Mesenchymal stem cell (in vitro differentiated cells and primary cell): ENCODE measurements around the gene ANKRD40.

Source experiments
- DNase-seq: peaks from one replicate; pipeline ENCODE4 v3.0.0-alpha.2; 2013
- H2AFZ ChIP-seq: one replicate; pipeline ENCODE4 v1.6.1; 2013; ENCODE audit warnings: low read depth, mild to moderate bottlenecking, control low read depth, inconsistent platforms, low read length, moderate library complexity
- H2AK5ac ChIP-seq: 2 replicates; pipeline ENCODE4 v1.6.1; 2013; ENCODE audit warnings: low read length, moderate library complexity, mild to moderate bottlenecking, inconsistent platforms; ENCODE audit not compliant: severe bottlenecking
- H2BK120ac ChIP-seq: one replicate; pipeline ENCODE4 v1.6.1; 2013; ENCODE audit warnings: low read depth, mild to moderate bottlenecking, inconsistent platforms, low read length, moderate library complexity
- H2BK12ac ChIP-seq, 2 experiments: one replicate each; pipeline ENCODE4 v1.6.1; 2013; ENCODE audit warnings: inconsistent platforms in 2 of 2, low read length in 2 of 2, mild to moderate bottlenecking in 2 of 2, moderate library complexity in 2 of 2, control low read depth in 1 of 2
- H2BK15ac ChIP-seq: one replicate; pipeline ENCODE4 v1.6.1; 2013; ENCODE audit warnings: mild to moderate bottlenecking, low read depth, inconsistent platforms; ENCODE audit not compliant: poor library complexity, severe bottlenecking
- H2BK5ac ChIP-seq: 2 replicates; pipeline ENCODE4 v1.6.1; 2013; ENCODE audit warnings: low read depth, mild to moderate bottlenecking, low read length, control low read depth, inconsistent platforms; ENCODE audit not compliant: poor library complexity, severe bottlenecking
- H3K14ac ChIP-seq, 2 experiments: one replicate each; pipeline ENCODE4 v1.6.1; 2013; ENCODE audit warnings: inconsistent platforms in 2 of 2, low read length in 2 of 2, control low read depth in 1 of 2, mild to moderate bottlenecking in 1 of 2, moderate library complexity in 1 of 2
- H3K18ac ChIP-seq, 2 experiments: one replicate each; pipeline ENCODE4 v1.6.1; 2013; ENCODE audit warnings: inconsistent platforms in 2 of 2, low read length in 2 of 2, control low read depth in 1 of 2, low read depth in 1 of 2, mild to moderate bottlenecking in 1 of 2
- H3K23ac ChIP-seq, 2 experiments: one replicate each; pipeline ENCODE4 v1.6.1; 2013; ENCODE audit warnings: inconsistent platforms in 2 of 2, low read length in 2 of 2, mild to moderate bottlenecking in 2 of 2, moderate library complexity in 2 of 2, control low read depth in 1 of 2
- H3K27ac ChIP-seq: 2 replicates; pipeline ENCODE4 v1.5.1; 2013; ENCODE audit warnings: mild to moderate bottlenecking, moderate library complexity, low read length, control low read depth, inconsistent platforms; ENCODE audit not compliant: poor library complexity, severe bottlenecking
- H3K27me3 ChIP-seq, 2 experiments: 2 replicates each; pipeline versions ENCODE4 v1.6.1 to v1.7.0; 2013; ENCODE audit warnings: low read length in 2 of 2, mild to moderate bottlenecking in 2 of 2, moderate library complexity in 2 of 2, control low read depth in 1 of 2, inconsistent platforms in 1 of 2; ENCODE audit not compliant: control insufficient read depth in 1 of 2, insufficient read depth in 1 of 2
- H3K36me3 ChIP-seq, 2 experiments: 2 replicates each; pipeline versions ENCODE4 v1.6.1 to v1.7.0; 2013; ENCODE audit warnings: low read length in 2 of 2, control low read depth in 1 of 2, inconsistent platforms in 1 of 2, low read depth in 1 of 2, mild to moderate bottlenecking in 1 of 2; ENCODE audit not compliant: insufficient read depth in 2 of 2, control insufficient read depth in 1 of 2
- H3K4ac ChIP-seq, 2 experiments: one replicate each; pipeline ENCODE4 v1.6.1; 2013; ENCODE audit warnings: inconsistent platforms in 2 of 2, low read length in 2 of 2, mild to moderate bottlenecking in 2 of 2, moderate library complexity in 2 of 2, control low read depth in 1 of 2, low read depth in 1 of 2
- H3K4me1 ChIP-seq: 2 replicates; pipeline ENCODE4 v1.6.1; 2013; ENCODE audit warnings: low read depth, low read length, control low read depth; ENCODE audit not compliant: control insufficient read depth, insufficient read depth
- H3K4me2 ChIP-seq: 2 replicates; pipeline ENCODE4 v1.6.1; 2013; ENCODE audit warnings: low read length, mild to moderate bottlenecking, inconsistent platforms; ENCODE audit not compliant: poor library complexity, severe bottlenecking
- H3K4me3 ChIP-seq, 2 experiments: 2 replicates each; pipeline versions ENCODE4 v1.5.1 to v1.7.0; 2013; ENCODE audit warnings: low read length in 2 of 2, mild to moderate bottlenecking in 2 of 2, control low read depth in 1 of 2, low read depth in 1 of 2; ENCODE audit not compliant: insufficient read depth in 1 of 2
- H3K79me1 ChIP-seq: replicated peaks from 2 replicates; pipeline ENCODE4 v1.6.1; 2013; ENCODE audit warnings: mild to moderate bottlenecking, control low read depth, low read length, inconsistent platforms; ENCODE audit not compliant: poor library complexity, severe bottlenecking
- H3K9ac ChIP-seq: 2 replicates; pipeline ENCODE4 v1.7.0; 2013; ENCODE audit warnings: mild to moderate bottlenecking, low read length, moderate library complexity
- H3K9me3 ChIP-seq: 2 replicates; pipeline ENCODE4 v1.7.0; 2013; ENCODE audit warnings: mild to moderate bottlenecking, low read length; ENCODE audit not compliant: control insufficient read depth
- H4K8ac ChIP-seq: one replicate; pipeline ENCODE4 v1.6.1; 2013; ENCODE audit warnings: inconsistent platforms, mild to moderate bottlenecking, low read length, moderate library complexity
- H4K91ac ChIP-seq: one replicate; pipeline ENCODE4 v1.6.1; 2013; ENCODE audit warnings: mild to moderate bottlenecking, low read length, inconsistent platforms
- WGBS: methylation state at CpG from one replicate; pipeline ENCODE4 v1.1.7; 2013; ENCODE audit warnings: mixed read lengths; 5-methylcytosine and 5-hydroxymethylcytosine counted together

ANKRD40 gene

GRCh38 chr17:50657054-50657453 lies 50.7 kb downstream of the ANKRD40 start:
- no peak overlapping the region for H3K4me2 ChIP-seq
- WGBS, result 95% methylated on average over 7 of the region's 7 CpGs

GRCh38 chr17:50656509-50656908 lies 51.2 kb downstream of the ANKRD40 start:
- H3K4me3 ChIP-seq, result no peak overlapping the region
- H3K4me1 ChIP-seq, result peaks cover 22% of the 10 kb centered on the region

More at GRCh38 chr17:50657054-50657453, 50.7 kb downstream of the ANKRD40 start:
- Histone ChIP-seq H3K4me3 (no peak overlapping the region), H3K23ac (no peak overlapping the region), H3K14ac (no peak overlapping the region), H4K8ac (no peak overlapping the region), H3K27ac (no peak overlapping the region), H2BK15ac (no peak overlapping the region), H3K27me3 (no peaks in the 10 kb centered on the region), H4K91ac (peak overlapping the region; percentile 35), H2BK120ac (no peak overlapping the region), H3K36me3 (peaks cover 5 to 19% of the 10 kb centered on the region in 2 experiments), H2AFZ (no peak overlapping the region), H3K9ac (no peak overlapping the region), H2BK5ac (no peak overlapping the region), H3K4me1 (peaks cover 26% of the 10 kb centered on the region), H2AK5ac (no peak overlapping the region), H3K18ac (no peak overlapping the region), H2BK12ac (no peak overlapping the region), H3K9me3 (no peaks in the 10 kb centered on the region), H3K4ac (no peak overlapping the region), H3K79me1 (peaks cover 1% of the 10 kb centered on the region)
- no peak for DNase-seq

GRCh38 chr17:50653738-50654137 lies 54.0 kb downstream of the ANKRD40 start:
- H3K36me3 ChIP-seq, result peaks cover 5 to 16% of the 10 kb centered on the region in 2 experiments
- H4K8ac ChIP-seq, result no peak overlapping the region
- WGBS, result 95% methylated on average over 2 of the region's 3 CpGs
- H3K23ac ChIP-seq, result no peak overlapping the region
- H2BK12ac ChIP-seq, result no peak overlapping the region
- no peak overlapping the region for H3K27ac ChIP-seq
- H3K4ac ChIP-seq, result no peak overlapping the region
- DNase-seq, result no peak
- no peak overlapping the region for H3K14ac ChIP-seq
- no peak overlapping the region for H2AK5ac ChIP-seq
- H2BK15ac ChIP-seq, result no peak overlapping the region
- no peak overlapping the region for H3K4me2 ChIP-seq
- peaks cover 1% of the 10 kb centered on the region for H3K79me1 ChIP-seq
- H3K4me1 ChIP-seq, result peaks cover 3% of the 10 kb centered on the region
- H3K4me3 ChIP-seq, result no peak overlapping the region
- no peak overlapping the region for H3K9ac ChIP-seq
- no peak overlapping the region for H2BK5ac ChIP-seq
- H2BK120ac ChIP-seq, result no peak overlapping the region
- H4K91ac ChIP-seq, result no peak overlapping the region
- no peak overlapping the region for H2AFZ ChIP-seq
- no peak overlapping the region for H3K18ac ChIP-seq
- H3K27me3 ChIP-seq, result no peaks in the 10 kb centered on the region
- no peaks in the 10 kb centered on the region for H3K9me3 ChIP-seq

More at GRCh38 chr17:50656509-50656908, 51.2 kb downstream of the ANKRD40 start:
- Histone ChIP-seq H3K9ac (no peak overlapping the region), H4K8ac (no peak overlapping the region), H2BK15ac (no peak overlapping the region), H3K36me3 (peaks cover 5 to 19% of the 10 kb centered on the region in 2 experiments), H3K23ac (no peak overlapping the region), H3K27ac (no peak overlapping the region), H3K79me1 (peaks cover 1% of the 10 kb centered on the region), H2BK12ac (no peak overlapping the region), H2AFZ (no peak overlapping the region), H3K9me3 (no peaks in the 10 kb centered on the region), H2BK120ac (no peak overlapping the region), H2AK5ac (no peak overlapping the region), H3K18ac (no peak overlapping the region), H2BK5ac (no peak overlapping the region), H3K27me3 (no peaks in the 10 kb centered on the region), H3K4me2 (no peak overlapping the region), H3K14ac (no peak overlapping the region), H3K4ac (no peak overlapping the region), H4K91ac (no peak overlapping the region)
- DNase-seq, result no peak
- WGBS, result 86% methylated on average over 5 of the region's 5 CpGs

- H2AK5ac ChIP-seq, result no peak overlapping the region
- no CpG with 5 or more reads among the region's 2 CpGs for WGBS
- no peak overlapping the region for H4K8ac ChIP-seq
- no peak overlapping the region for H3K9ac ChIP-seq
- no peaks in the 10 kb centered on the region for H3K27me3 ChIP-seq
- no peaks in the 10 kb centered on the region for H3K4me1 ChIP-seq
- no peak overlapping the region for H3K4me3 ChIP-seq
- H2BK120ac ChIP-seq, result no peak overlapping the region
- DNase-seq, result no peak
- no peak overlapping the region for H3K23ac ChIP-seq
- peaks cover 1% of the 10 kb centered on the region for H3K79me1 ChIP-seq
- no peak overlapping the region for H2AFZ ChIP-seq
- no peak overlapping the region for H3K14ac ChIP-seq
- no peak overlapping the region for H3K18ac ChIP-seq
- no peak overlapping the region for H2BK12ac ChIP-seq
- H3K27ac ChIP-seq, result no peak overlapping the region
- H3K36me3 ChIP-seq, result peaks cover 0 to 6% of the 10 kb centered on the region in 2 experiments
- H2BK5ac ChIP-seq, result no peak overlapping the region
- H2BK15ac ChIP-seq, result no peak overlapping the region
- no peak overlapping the region for H4K91ac ChIP-seq
- no peaks in the 10 kb centered on the region for H3K9me3 ChIP-seq
- no peak overlapping the region for H3K4me2 ChIP-seq
- H3K4ac ChIP-seq, result no peak overlapping the region
These were observed 56.1 kb downstream of the ANKRD40 start for GRCh38 chr17:50651661-50652060.
